Mucosa of descending colon (tissue), 3 donors: ENCODE data around the gene MLN. TPM values are rescaled to one million over a fixed set of nuclear protein-coding genes. Genes with fewer than 3 reads are reported as not detected.
A peak's percentile ranks its signal among the peaks of the same experiment; 100 is the strongest.

Source experiments
- ATAC-seq: fragments of 200-7000 bp; cut with Tn5 transposase; one replicate; pipeline ENCODE4 v1.9.1; 2020; ENCODE audit warnings: mild to moderate bottlenecking, moderate library complexity
- DNase-seq, 3 donors: peaks; one replicate each; pipeline ENCODE4 v3.0.0-alpha.2; 2020
- H3K36me3 ChIP-seq: fragments of 200-600 bp; one replicate; pipeline ENCODE4 v1.8.0; 2021; ENCODE audit warnings: low read depth, mild to moderate bottlenecking
- H3K4me1 ChIP-seq: fragments of 200-600 bp; one replicate; pipeline ENCODE4 v1.8.0; 2021; ENCODE audit warnings: low read depth, mild to moderate bottlenecking
- H3K4me3 ChIP-seq: fragments of 200-600 bp; one replicate; pipeline ENCODE4 v1.8.0; 2021; ENCODE audit warnings: mild to moderate bottlenecking
- H3K9me3 ChIP-seq: fragments of 200-600 bp; one replicate; pipeline ENCODE4 v1.8.0; 2021; ENCODE audit warnings: mild to moderate bottlenecking
- CTCF ChIP-seq: fragments of 200-600 bp; IDR thresholded peaks from one replicate; pipeline ENCODE4 v1.8.0; 2022; ENCODE audit warnings: antibody characterized with exemption, mild to moderate bottlenecking
- intact Hi-C, 2 donors: fragments of 100-400 bp; cut with DNase I in 1 of 2; cut with micrococcal nuclease in 1 of 2; formaldehyde crosslinking; loops; one replicate each; pipeline versions ENCODE4 v1.11.0 to v1.11.1; 2022; cut with DNase I, micrococcal nuclease
- total RNA-seq, 3 donors: library from RNA; stranded (reverse); fragmentation: NEBNext Ultra II Directional in 2 of 3; extraction: Animal tissue kit (Norgen Biotek cat#: 25700) in 2 of 3; gene quantifications; one replicate each; pipeline versions ENCODE4 v1.2.1 to v1.2.4, GENCODE V29; 2021 to 2023
- donor health status: DM: no; HTN: no; CAD: no; lungs with moderate emphysema.
- donor health status: DM: no; HTN: no; CAD: no.
- donor health status: DM: no; HTN: yes; CAD: no.

Gene MLN
- total RNA-seq, 3 donors from 2014 or later = not detected

- intact Hi-C loops = no loop called here
- Histone ChIP-seq H3K9me3 (no peaks in the 10 kb centered on the region), H3K4me3 (no peak overlapping the region), H3K4me1 (peaks cover 29% of the 10 kb centered on the region), H3K36me3 (peaks cover 11% of the 10 kb centered on the region)
- ATAC-seq (no peak), DNase-seq (no peak)
- no peak for TF ChIP-seq CTCF
Observed at GRCh38 chr6:33784787-33785186, 19.0 kb downstream of the MLN start.

GRCh38 chr6:33783781-33784520, 19.9 kb downstream of the MLN start:
- intact Hi-C loops = no loop called here
- H3K4me3 ChIP-seq = no peak overlapping the region
- peak in 1 of 3 donors; percentile 9 for DNase-seq
- H3K9me3 ChIP-seq = no peaks in the 10 kb centered on the region
- peaks cover 29% of the 10 kb centered on the region for H3K4me1 ChIP-seq
- peaks cover 19% of the 10 kb centered on the region for H3K36me3 ChIP-seq
- ATAC-seq = no peak
- no peak for TF ChIP-seq CTCF

DNA sequence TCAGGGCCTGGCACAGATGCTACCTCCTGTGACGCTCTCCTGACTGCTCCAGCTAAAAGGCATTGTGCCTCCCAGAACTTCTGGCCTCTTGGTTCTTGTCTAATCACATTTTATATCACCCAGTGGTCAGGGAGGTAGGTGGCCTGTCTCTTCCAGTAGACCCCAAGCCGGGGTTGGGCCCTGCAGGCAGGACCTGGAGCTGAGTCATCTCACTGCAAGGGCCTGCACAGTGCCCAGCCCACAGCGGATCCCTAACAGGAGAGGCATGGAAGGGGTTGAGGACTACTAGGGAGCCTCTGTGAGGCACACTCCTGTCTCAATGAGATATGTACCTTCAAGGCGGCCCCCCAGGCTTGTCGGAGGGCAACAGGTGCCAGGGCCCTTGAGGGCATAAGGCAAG, 21.2 kb downstream of the MLN start:
- TF ChIP-seq CTCF = no peak
- Histone ChIP-seq H3K4me3 (no peak overlapping the region), H3K4me1 (peaks cover 23% of the 10 kb centered on the region), H3K36me3 (peaks cover 26% of the 10 kb centered on the region), H3K9me3 (no peaks in the 10 kb centered on the region)
- no peak for DNase-seq
- ATAC-seq = no peak
- intact Hi-C loops = no loop called here

- Histone ChIP-seq H3K4me3 (no peak overlapping the region), H3K9me3 (no peaks in the 10 kb centered on the region), H3K36me3 (peaks cover 36% of the 10 kb centered on the region), H3K4me1 (peaks cover 12% of the 10 kb centered on the region)
- no peak for DNase-seq
- no peak for TF ChIP-seq CTCF
- ATAC-seq = no peak
- intact Hi-C loops = no loop called here
Observed at GRCh38 chr6:33781131-33781975, 22.4 kb downstream of the MLN start.

GRCh38 chr6:33779895-33780294, 23.9 kb downstream of the MLN start:
- H3K9me3 ChIP-seq = no peaks in the 10 kb centered on the region
- intact Hi-C loops = loop anchor here in 1 of 2 donors (10.0 kb wide), 1 partner anchor 245 kb away; no protein-coding TSS in a partner anchor
- H3K36me3 ChIP-seq = peaks cover 47% of the 10 kb centered on the region
- H3K4me3 ChIP-seq = no peak overlapping the region
- DNase-seq (no peak), ATAC-seq (no peak)
- no peak for TF ChIP-seq CTCF
- H3K4me1 ChIP-seq = no peaks in the 10 kb centered on the region
